Measurements from ENCODE around the gene ELK1.
"Not testable (repeated sequence)": the region's sequence is repeated elsewhere in the genome, so short reads cannot be mapped to it uniquely, and the experiment has no call there.

ELK1 gene

DNA sequence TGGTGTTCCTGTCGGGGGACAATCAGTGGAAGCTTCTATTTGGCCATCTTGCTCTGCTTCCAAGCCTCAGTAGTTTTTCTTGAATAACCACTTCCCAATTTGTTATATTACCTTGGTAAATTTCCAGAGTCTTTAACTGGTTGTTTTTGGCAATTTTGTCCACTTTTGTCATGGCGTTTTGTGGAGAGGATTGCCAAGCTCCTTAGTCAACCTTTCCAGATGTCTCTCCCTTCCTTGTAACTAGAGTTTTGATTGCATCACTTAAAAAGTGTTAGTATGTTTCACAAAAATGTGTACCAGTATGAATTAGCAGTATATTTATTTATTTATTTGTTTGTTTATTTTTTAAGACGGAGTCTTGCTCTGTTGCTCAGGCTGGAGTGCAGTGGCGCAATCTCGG is 24.4 kb upstream of the ELK1 start:
- Histone ChIP-seq H4K20me1 (ENCODE audit: insufficient read depth, low read length) (no peaks in the 10 kb centered on the region), H3K4me3 (ENCODE audit: low read depth, low read length, poor library complexity, severe bottlenecking) (no peak overlapping the region), H3K27ac (ENCODE audit: low read depth, low read length, poor library complexity, severe bottlenecking) (no peak overlapping the region), H3K4me2 (ENCODE audit: low read length) (no peak overlapping the region), H3K9me2 (ENCODE audit: low read depth, low read length) (no peaks in the 10 kb centered on the region), H3K9ac (ENCODE audit: low read length) (no peak overlapping the region), H3K79me2 (ENCODE audit: insufficient read depth, low read length) (no peaks in the 10 kb centered on the region), H3K36me3 (ENCODE audit: insufficient read depth, low read length) (no peaks in the 10 kb centered on the region), H3K4me1 (ENCODE audit: insufficient read depth, low read length, severe bottlenecking) (no peaks in the 10 kb centered on the region), H3F3A (ENCODE audit: insufficient read depth, low read length) (no peaks in the 10 kb centered on the region), H3K27me3 (ENCODE audit: insufficient read depth, low read length) (no peaks in the 10 kb centered on the region), H2AFZ (ENCODE audit: low read length) (no peak overlapping the region), H3K9me3 (ENCODE audit: low read length) (no peaks in the 10 kb centered on the region)
- no peak for TF ChIP-seq EZH2 (IDR thresholded peaks at IDR 0.05; ENCODE audit: borderline replicate concordance, low read length)
- no peak for TF ChIP-seq CTCF (IDR thresholded peaks at IDR 0.05; ENCODE audit: low read length)

DNA sequence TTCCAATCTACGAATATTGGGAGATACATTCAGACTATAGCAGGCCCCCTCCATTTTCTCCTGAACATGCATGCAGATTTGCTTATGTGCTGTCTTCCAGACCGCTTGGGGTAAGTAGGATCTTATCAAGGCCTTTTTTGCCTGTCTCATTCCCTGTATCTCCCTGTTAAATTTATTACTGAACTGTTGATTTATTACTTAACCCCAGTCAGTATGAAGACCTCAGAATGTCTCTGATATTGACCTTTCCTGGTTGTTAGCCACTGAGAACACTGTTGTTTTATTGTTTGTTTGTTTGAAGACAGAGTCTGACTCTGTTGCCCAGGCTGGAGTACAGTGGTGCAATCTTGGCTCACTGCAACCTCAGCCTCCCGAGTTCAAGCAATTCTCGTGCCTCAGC is 15.4 kb upstream of the ELK1 start:
- H2AFZ ChIP-seq (ENCODE audit: low read length); H3F3A ChIP-seq (ENCODE audit: insufficient read depth, low read length): not testable (repeated sequence)

GRCh38 chrX:47664737-47665136 is 14.4 kb upstream of the ELK1 start:
- Histone ChIP-seq H3K36me3 (ENCODE audit: insufficient read depth, low read length) (no peaks in the 10 kb centered on the region; the same call in 1 of the 2 replicates), H3F3A (ENCODE audit: insufficient read depth, low read length) (no peaks in the 10 kb centered on the region), H3K4me3 (ENCODE audit: low read depth, low read length, poor library complexity, severe bottlenecking) (no peak overlapping the region), H3K27me3 (ENCODE audit: insufficient read depth, low read length) (no peaks in the 10 kb centered on the region), H3K4me1 (ENCODE audit: insufficient read depth, low read length, severe bottlenecking) (peaks cover under 1% of the 10 kb centered on the region), H3K9me3 (ENCODE audit: low read length) (no peaks in the 10 kb centered on the region), H3K9me2 (ENCODE audit: low read depth, low read length) (no peaks in the 10 kb centered on the region), H2AFZ (ENCODE audit: low read length) (no peak overlapping the region), H3K79me2 (ENCODE audit: insufficient read depth, low read length) (no peaks in the 10 kb centered on the region), H3K9ac (ENCODE audit: low read length) (no peak overlapping the region), H3K27ac (ENCODE audit: low read depth, low read length, poor library complexity, severe bottlenecking) (no peak overlapping the region), H4K20me1 (ENCODE audit: insufficient read depth, low read length) (no peaks in the 10 kb centered on the region), H3K4me2 (ENCODE audit: low read length) (no peak overlapping the region)
- no peak for TF ChIP-seq CTCF (IDR thresholded peaks at IDR 0.05; ENCODE audit: low read length)
- TF ChIP-seq EZH2 (IDR thresholded peaks at IDR 0.05; ENCODE audit: borderline replicate concordance, low read length) = no peak

More for the DNA sequence above, 15.4 kb upstream of the ELK1 start:
- H3K27me3 ChIP-seq (ENCODE audit: insufficient read depth, low read length); H3K36me3 ChIP-seq (ENCODE audit: insufficient read depth, low read length); H3K9ac ChIP-seq (ENCODE audit: low read length); H3K9me2 ChIP-seq (ENCODE audit: low read depth, low read length); H3K4me3 ChIP-seq (ENCODE audit: low read depth, low read length, poor library complexity, severe bottlenecking); H3K9me3 ChIP-seq (ENCODE audit: low read length); H3K4me1 ChIP-seq (ENCODE audit: insufficient read depth, low read length, severe bottlenecking); H3K79me2 ChIP-seq (ENCODE audit: insufficient read depth, low read length); H3K4me2 ChIP-seq (ENCODE audit: low read length); H4K20me1 ChIP-seq (ENCODE audit: insufficient read depth, low read length); H3K27ac ChIP-seq (ENCODE audit: low read depth, low read length, poor library complexity, severe bottlenecking): not testable (repeated sequence)

GRCh38 chrX:47662144-47662657 is 11.8 kb upstream of the ELK1 start:
- Histone ChIP-seq H3K4me1 (ENCODE audit: insufficient read depth, low read length, severe bottlenecking) (peaks cover 12% of the 10 kb centered on the region), H3K27ac (ENCODE audit: low read depth, low read length, poor library complexity, severe bottlenecking) (no peak overlapping the region), H3K9me2 (ENCODE audit: low read depth, low read length) (no peaks in the 10 kb centered on the region), H2AFZ (ENCODE audit: low read length) (no peak overlapping the region), H3K27me3 (ENCODE audit: insufficient read depth, low read length) (no peaks in the 10 kb centered on the region), H3K9ac (ENCODE audit: low read length) (no peak overlapping the region), H3K9me3 (ENCODE audit: low read length) (no peaks in the 10 kb centered on the region), H3K79me2 (ENCODE audit: insufficient read depth, low read length) (no peaks in the 10 kb centered on the region), H4K20me1 (ENCODE audit: insufficient read depth, low read length) (no peaks in the 10 kb centered on the region), H3F3A (ENCODE audit: insufficient read depth, low read length) (no peaks in the 10 kb centered on the region), H3K36me3 (ENCODE audit: insufficient read depth, low read length) (peaks cover 7% of the 10 kb centered on the region), H3K4me2 (ENCODE audit: low read length) (no peak overlapping the region), H3K4me3 (ENCODE audit: low read depth, low read length, poor library complexity, severe bottlenecking) (no peak overlapping the region)
- TF ChIP-seq EZH2 (IDR thresholded peaks at IDR 0.05; ENCODE audit: borderline replicate concordance, low read length) = no peak
- TF ChIP-seq CTCF (IDR thresholded peaks at IDR 0.05; ENCODE audit: low read length) = no peak

Measured in OCI-LY1 (cell line).